Measurements from ENCODE around the gene OR6S1.
A peak's percentile ranks its signal among the peaks of the same experiment; 100 is the strongest.
"Not testable (repeated sequence)": the region's sequence is repeated elsewhere in the genome, so short reads cannot be mapped to it uniquely, and the experiment has no call there.

Gene OR6S1

GRCh38 chr14:20668969-20669368 lies 27.5 kb upstream of the OR6S1 start:
- peak; percentile 17 for DNase-seq (ENCODE audit: low read depth)

- no peak for DNase-seq (ENCODE audit: low read depth)
Measured at GRCh38 chr14:20667957-20668356, 26.5 kb upstream of the OR6S1 start.

GRCh38 chr14:20666400-20666961 lies 25.0 kb upstream of the OR6S1 start:
- DNase-seq (ENCODE audit: low read depth) = not testable (repeated sequence)

GRCh38 chr14:20662968-20663732 lies 21.7 kb upstream of the OR6S1 start:
- peak; percentile 84 for DNase-seq (ENCODE audit: low read depth)

GRCh38 chr14:20661197-20661596 lies 19.7 kb upstream of the OR6S1 start:
- DNase-seq (ENCODE audit: low read depth) = no peak

DNA sequence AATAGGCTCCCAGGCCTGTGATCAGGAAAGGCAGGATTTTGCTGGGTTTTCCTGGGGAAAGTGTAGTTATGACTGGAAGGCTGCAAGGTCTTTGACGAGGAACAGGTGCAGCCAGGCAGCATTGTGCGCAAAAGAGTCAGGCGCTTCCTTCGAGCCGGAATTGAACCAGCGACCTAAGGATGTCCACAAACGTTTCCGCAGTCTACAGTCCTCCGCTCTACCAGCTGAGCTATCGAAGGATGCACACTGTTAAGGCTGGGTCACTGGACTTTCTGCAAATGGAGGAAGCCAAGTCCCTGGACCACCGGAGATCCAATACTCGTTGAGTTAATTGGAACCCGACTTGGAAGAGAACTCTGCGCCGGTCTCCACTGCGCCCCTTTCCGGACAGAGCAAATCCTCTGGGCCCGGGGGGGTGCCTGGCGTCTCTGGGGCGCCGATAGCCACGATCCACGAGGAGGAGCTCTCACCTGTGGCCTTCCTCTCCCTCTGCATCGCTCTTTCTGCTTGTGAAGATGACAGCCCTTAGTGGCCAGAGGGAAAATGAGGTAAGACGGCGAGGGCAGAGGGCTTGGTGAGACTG lies 18.4 kb upstream of the OR6S1 start:
- DNase-seq (ENCODE audit: low read depth) = peak; percentile 3

- no peak for DNase-seq (ENCODE audit: low read depth)
Measured at GRCh38 chr14:20659336-20659735, 17.8 kb upstream of the OR6S1 start.

GRCh38 chr14:20658246-20658645 lies 16.8 kb upstream of the OR6S1 start:
- no peak for DNase-seq (ENCODE audit: low read depth)

- peak; percentile 46 for DNase-seq (ENCODE audit: low read depth)
Measured at GRCh38 chr14:20657216-20658211, 16.0 kb upstream of the OR6S1 start.

GRCh38 chr14:20656274-20656673 lies 14.8 kb upstream of the OR6S1 start:
- DNase-seq (ENCODE audit: low read depth) = no peak

GRCh38 chr14:20655851-20656250 lies 14.4 kb upstream of the OR6S1 start:
- no peak for DNase-seq (ENCODE audit: low read depth)

DNA sequence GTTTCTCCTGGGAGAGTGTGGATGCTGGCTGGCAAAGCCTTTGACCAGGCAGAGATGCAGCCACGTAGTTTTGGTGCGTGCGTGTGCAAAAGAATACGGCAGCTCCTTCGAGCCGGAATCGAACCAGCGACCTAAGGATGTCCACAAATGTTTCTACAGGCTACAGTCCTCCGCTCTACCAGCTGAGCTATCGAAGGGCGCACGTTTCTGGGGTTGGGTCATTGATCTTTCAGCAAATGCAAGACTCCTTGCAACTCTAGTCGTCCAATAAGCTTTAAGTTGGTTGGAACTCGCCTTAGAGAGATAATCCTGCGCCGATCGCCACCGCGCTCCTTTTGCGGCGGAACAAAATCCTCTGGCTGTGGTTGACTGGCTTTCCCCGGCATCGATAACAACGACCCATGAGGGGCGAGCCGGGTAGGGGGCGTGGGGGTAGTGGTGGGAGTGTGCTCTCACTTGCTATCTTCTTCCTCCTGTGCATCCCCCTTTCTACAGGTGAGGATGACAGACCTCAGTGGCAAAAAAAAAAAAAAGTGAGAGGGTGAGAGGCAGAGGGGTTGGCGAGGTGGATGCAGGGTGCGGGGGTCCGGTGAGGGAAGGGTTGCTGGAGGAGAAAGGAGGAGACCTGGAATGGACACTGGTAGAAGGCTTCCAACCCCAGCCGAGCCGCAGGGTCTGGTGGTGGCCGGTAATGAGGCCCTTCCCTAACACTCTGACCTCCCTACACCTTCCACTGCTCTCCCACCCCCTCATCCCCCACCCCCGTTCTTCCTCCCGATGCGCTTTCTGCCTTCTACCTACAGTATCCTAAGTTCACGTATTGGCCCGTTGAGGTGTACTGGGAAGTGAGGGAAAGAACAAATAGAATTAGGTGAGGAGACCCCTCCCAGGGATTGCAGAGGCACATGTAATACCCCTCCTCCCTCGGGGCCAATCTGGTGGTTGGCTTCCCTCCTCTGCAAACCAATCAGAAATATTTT lies 11.8 kb upstream of the OR6S1 start:
- peak; percentile 84 for DNase-seq (ENCODE audit: low read depth)

DNA sequence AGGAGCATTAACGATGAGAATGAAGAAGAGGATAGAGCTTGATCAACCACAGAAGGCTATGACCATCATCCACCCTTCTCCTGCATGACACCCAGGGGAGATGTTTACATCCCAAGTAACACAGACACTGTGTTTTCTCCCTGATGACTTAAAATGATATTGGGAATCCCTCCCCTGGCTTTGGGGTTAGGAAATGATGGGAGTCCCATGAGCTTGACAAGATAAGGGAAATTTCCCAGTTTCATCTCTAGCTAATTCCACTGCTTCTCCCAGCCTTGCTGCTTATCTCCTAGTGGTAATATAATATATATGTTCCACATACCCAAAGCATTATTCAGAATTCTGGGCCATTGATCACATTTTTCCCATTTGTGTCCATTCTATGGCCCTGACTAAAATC lies 4.0 kb upstream of the OR6S1 start:
- no peak for DNase-seq (ENCODE audit: low read depth)

DNA sequence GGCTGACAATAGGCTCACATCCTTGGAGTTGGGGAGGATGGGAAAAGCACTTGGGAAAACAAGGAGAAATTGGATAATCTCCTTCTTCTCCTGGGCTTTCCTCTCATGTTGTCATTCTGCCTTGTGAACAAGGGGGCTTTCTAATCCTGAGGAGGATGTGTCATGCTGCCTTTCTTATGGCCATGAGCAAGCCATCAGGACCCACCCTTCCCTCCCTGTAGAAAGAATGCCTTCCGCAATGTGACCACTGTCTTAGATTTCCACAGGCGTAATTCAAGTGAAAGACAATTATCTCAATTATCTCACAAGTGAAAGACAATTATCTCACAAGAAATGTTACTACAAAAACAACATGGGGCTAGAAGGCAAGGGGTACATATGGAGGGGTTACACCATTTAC lies 3.0 kb upstream of the OR6S1 start:
- no peak for DNase-seq (ENCODE audit: low read depth)

- not testable (repeated sequence) for DNase-seq (ENCODE audit: low read depth)
Measured at GRCh38 chr14:20642755-20643154, 1.3 kb upstream of the OR6S1 start.

DNA sequence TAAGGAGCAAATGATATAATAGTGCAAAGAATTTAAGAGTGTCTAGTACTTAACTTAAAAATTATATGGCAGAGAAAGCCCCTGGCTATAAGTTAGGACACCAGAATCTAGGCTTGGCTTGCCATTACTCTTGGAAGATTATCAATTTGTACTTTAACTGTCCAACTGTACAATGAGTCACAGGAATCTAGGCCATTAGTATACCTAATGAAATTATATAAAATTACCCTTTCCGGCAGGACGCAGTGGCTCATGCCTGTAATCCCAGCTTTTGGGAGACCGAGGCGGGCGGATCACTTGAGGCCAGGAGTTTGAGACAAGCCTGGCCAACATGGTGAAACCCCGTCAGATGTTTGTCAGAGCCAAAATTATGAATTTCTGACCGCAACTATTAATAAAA lies 691 bp upstream of the OR6S1 start:
- no peak for DNase-seq (ENCODE audit: low read depth)

- peak; percentile 86 for DNase-seq (ENCODE audit: low read depth)
Measured at GRCh38 chr14:20632831-20633691, 8.4 kb downstream of the OR6S1 start.

- no peak for DNase-seq (ENCODE audit: low read depth)
Measured at GRCh38 chr14:20632448-20632830, 9.1 kb downstream of the OR6S1 start.

- peak; percentile 71 for DNase-seq (ENCODE audit: low read depth)
Measured at GRCh38 chr14:20631880-20632389, 9.6 kb downstream of the OR6S1 start.
